Colonic mucosa (tissue), 4 donors: ENCODE measurements around the gene FKBP5. TPM values are rescaled to one million over a fixed set of nuclear protein-coding genes. Genes with fewer than 3 reads are reported as not detected.
A peak's percentile ranks its signal among the peaks of the same experiment; 100 is the strongest.

Experiments
- DNase-seq: peaks from one replicate; pipeline ENCODE4 v3.0.0-alpha.2; 2020
- H3K27ac ChIP-seq: fragments of 200-600 bp; one replicate; pipeline ENCODE4 v1.8.0; 2021
- H3K27me3 ChIP-seq: fragments of 200-600 bp; one replicate; pipeline ENCODE4 v1.8.0; 2021
- H3K36me3 ChIP-seq: fragments of 200-600 bp; one replicate; pipeline ENCODE4 v1.8.0; 2021
- H3K4me1 ChIP-seq: fragments of 200-600 bp; one replicate; pipeline ENCODE4 v1.8.0; 2021; ENCODE audit warnings: mild to moderate bottlenecking
- H3K4me3 ChIP-seq: fragments of 200-600 bp; one replicate; pipeline ENCODE4 v1.8.0; 2021
- H3K9ac ChIP-seq, 2 donors: one replicate each; pipeline ENCODE4 v1.7.0; 2013; ENCODE audit warnings: control low read depth in 2 of 2, low read depth in 2 of 2, low read length in 2 of 2
- H3K9me3 ChIP-seq: fragments of 200-600 bp; one replicate; pipeline ENCODE4 v1.8.0; 2021
- CTCF ChIP-seq: fragments of 200-600 bp; IDR thresholded peaks from one replicate; pipeline ENCODE4 v1.8.0; 2022; ENCODE audit warnings: antibody characterized with exemption, mild to moderate bottlenecking
- intact Hi-C: fragments of 100-400 bp; cut with DNase I; formaldehyde crosslinking; loops from one replicate; pipeline ENCODE4 v1.14.1; 2022
- total RNA-seq, 2 donors: library from RNA; stranded (reverse); fragmentation: NEBNext Ultra II Directional in 1 of 2; extraction: Animal tissue kit (Norgen Biotek cat#: 25700) in 1 of 2; gene quantifications; one replicate each; pipeline ENCODE4 v1.2.1, GENCODE V29; 2021
- donor health status: healthy.
- donor health status: DM: no; HTN: no; CAD: no.
- donor health status: DM: no; HTN: no; CAD: no.

FKBP5 gene
- total RNA-seq, 2 donors from 2014 or later, result 29.1 to 54.7 TPM

- intact Hi-C loops, result no loop called here
- no peaks in the 10 kb centered on the region for H3K27me3 ChIP-seq
- no peaks in the 10 kb centered on the region for H3K4me1 ChIP-seq
- no peak overlapping the region for H3K9ac ChIP-seq
- H3K4me3 ChIP-seq, result no peak overlapping the region
- H3K27ac ChIP-seq, result no peak overlapping the region
- peak; percentile 57 for DNase-seq
- no peaks in the 10 kb centered on the region for H3K36me3 ChIP-seq
- peak; percentile 95 for TF ChIP-seq CTCF
- H3K9me3 ChIP-seq, result no peaks in the 10 kb centered on the region
These were observed 136.3 kb downstream of the FKBP5 start for GRCh38 chr6:35552285-35552917.

- no peak for TF ChIP-seq CTCF
- Histone ChIP-seq H3K27ac (no peak overlapping the region), H3K9me3 (no peaks in the 10 kb centered on the region), H3K4me1 (no peaks in the 10 kb centered on the region), H3K9ac (no peak overlapping the region), H3K36me3 (no peaks in the 10 kb centered on the region), H3K4me3 (no peak overlapping the region), H3K27me3 (no peaks in the 10 kb centered on the region)
- DNase-seq, result no peak
- intact Hi-C loops, result no loop called here
These were observed 138.3 kb downstream of the FKBP5 start for GRCh38 chr6:35550437-35550836.

- no peak for TF ChIP-seq CTCF
These were observed 141.0 kb downstream of the FKBP5 start for GRCh38 chr6:35547676-35548075.

GRCh38 chr6:35544769-35545361, 143.8 kb downstream of the FKBP5 start:
- H3K4me3 ChIP-seq, result no peak overlapping the region
- intact Hi-C loops, result no loop called here
- H3K36me3 ChIP-seq, result no peaks in the 10 kb centered on the region
- no peaks in the 10 kb centered on the region for H3K9me3 ChIP-seq
- DNase-seq, result no peak
- TF ChIP-seq CTCF, result no peak
- H3K27ac ChIP-seq, result no peak overlapping the region
- H3K9ac ChIP-seq, result no peak overlapping the region
- H3K4me1 ChIP-seq, result no peaks in the 10 kb centered on the region
- no peaks in the 10 kb centered on the region for H3K27me3 ChIP-seq

More at GRCh38 chr6:35547676-35548075, 141.0 kb downstream of the FKBP5 start:
- intact Hi-C loops, result no loop called here
- no peak overlapping the region for H3K4me3 ChIP-seq
- H3K9me3 ChIP-seq, result no peaks in the 10 kb centered on the region
- no peak overlapping the region for H3K9ac ChIP-seq
- no peaks in the 10 kb centered on the region for H3K27me3 ChIP-seq
- H3K27ac ChIP-seq, result no peak overlapping the region
- DNase-seq, result no peak
- H3K36me3 ChIP-seq, result no peaks in the 10 kb centered on the region
- no peaks in the 10 kb centered on the region for H3K4me1 ChIP-seq

- H3K9me3 ChIP-seq, result no peaks in the 10 kb centered on the region
- no peaks in the 10 kb centered on the region for H3K36me3 ChIP-seq
- DNase-seq, result no peak
- no peak for TF ChIP-seq CTCF
- no peaks in the 10 kb centered on the region for H3K4me1 ChIP-seq
- no peak overlapping the region for H3K9ac ChIP-seq
- H3K27ac ChIP-seq, result no peak overlapping the region
- intact Hi-C loops, result no loop called here
- H3K4me3 ChIP-seq, result no peak overlapping the region
- H3K27me3 ChIP-seq, result no peaks in the 10 kb centered on the region
These were observed 145.1 kb downstream of the FKBP5 start for GRCh38 chr6:35543459-35544193.
